Stimulated activated CD8-positive, alpha-beta memory T cell treated with anti-CD3 and anti-CD28 coated beads, Interleukin-4, amount 100 ng/mL, for 48 hours (primary cell): ENCODE data around the gene TGFBR3L.
A peak's percentile ranks its signal among the peaks of the same experiment; 100 is the strongest.

Source experiments
- DNase-seq: peaks from one replicate; pipeline ENCODE4 v3.0.0-alpha.2; 2020

The TGFBR3L gene

GRCh38 chr19:7914598-7915045, at the start of gene TGFBR3L:
TSS of gene TGFBR3L (plus strand) at chr19:7914830.
- DNase-seq = no peak

- no peak for DNase-seq
Observed at GRCh38 chr19:7865262-7865911, 49.2 kb upstream of the TGFBR3L start.

- DNase-seq = no peak
Observed at GRCh38 chr19:7866399-7867091, 48.1 kb upstream of the TGFBR3L start.

GRCh38 chr19:7867092-7867844, 47.4 kb upstream of the TGFBR3L start:
- no peak for DNase-seq

- DNase-seq = no peak
Observed at GRCh38 chr19:7868326-7868670, 46.3 kb upstream of the TGFBR3L start.

- peak; percentile 87 for DNase-seq
Observed at GRCh38 chr19:7868671-7869452, 45.8 kb upstream of the TGFBR3L start.

- DNase-seq = peak; percentile 88
Observed at GRCh38 chr19:7869453-7869909, 45.1 kb upstream of the TGFBR3L start.

GRCh38 chr19:7869910-7870511, 44.6 kb upstream of the TGFBR3L start:
- DNase-seq = peak; percentile 75

- peak; percentile 82 for DNase-seq
Observed at GRCh38 chr19:7870571-7871436, 43.8 kb upstream of the TGFBR3L start.

- DNase-seq = peak; percentile 95
Observed at GRCh38 chr19:7871437-7872305, 43.0 kb upstream of the TGFBR3L start.

GRCh38 chr19:7872306-7873204, 42.1 kb upstream of the TGFBR3L start:
- no peak for DNase-seq

- DNase-seq = no peak
Observed at GRCh38 chr19:7873304-7874075, 41.1 kb upstream of the TGFBR3L start.

GRCh38 chr19:7874076-7874896, 40.3 kb upstream of the TGFBR3L start, which contains the start of gene PRR36:
TSS of gene PRR36 (minus strand) at chr19:7874390. CDS start at chr19:7873689, 701 bp downstream.
- DNase-seq = no peak

GRCh38 chr19:7874897-7875273, 39.7 kb upstream of the TGFBR3L start:
- no peak for DNase-seq

GRCh38 chr19:7877249-7877836, 37.3 kb upstream of the TGFBR3L start:
- no peak for DNase-seq

GRCh38 chr19:7879111-7879807, 35.4 kb upstream of the TGFBR3L start:
- no peak for DNase-seq

- no peak for DNase-seq
Observed at GRCh38 chr19:7879836-7880235, 34.8 kb upstream of the TGFBR3L start.
